ENCODE measurements around the gene MYO18B.

DNA sequence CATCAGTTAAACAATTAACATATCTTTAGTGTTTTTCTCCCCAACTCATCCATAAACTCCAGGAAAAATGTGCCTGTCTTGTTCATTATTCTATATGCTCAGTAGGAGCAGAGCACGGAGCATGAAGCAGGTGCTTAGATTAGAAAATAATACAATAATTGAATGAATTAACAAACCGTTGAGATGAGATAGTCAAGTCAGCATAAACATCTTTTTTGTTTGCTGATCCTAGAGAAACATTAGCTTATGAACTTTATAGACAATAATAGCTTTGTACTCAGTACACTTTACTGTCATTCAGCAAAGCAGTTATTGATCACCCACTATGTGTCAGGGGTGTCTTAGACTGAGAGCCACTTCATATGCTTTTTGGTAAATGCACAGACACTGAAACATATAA lies 322.1 kb downstream of the MYO18B start:
- TF ChIP-seq POLR2AphosphoS5 (IDR thresholded peaks at IDR 0.05; ENCODE audit: low read depth, low read length) (no peak), POLR2A (IDR thresholded peaks at IDR 0.05; ENCODE audit: low read depth, low read length) (no peak), TAF1 (IDR thresholded peaks at IDR 0.05; ENCODE audit: low read depth, low read length) (no peak), POU2F2 (IDR thresholded peaks at IDR 0.05; ENCODE audit: low read depth, low read length) (no peak), SPI1 (IDR thresholded peaks at IDR 0.05; ENCODE audit: low read depth, low read length) (no peak)
